Breast epithelium (tissue), 4 donors: Measurements from ENCODE around the gene ZNF19. TPM values are rescaled to one million over a fixed set of nuclear protein-coding genes. Genes with fewer than 3 reads are reported as not detected.

ENCODE experiments used
- DNase-seq, 2 donors: peaks; one replicate each; pipeline ENCODE4 v3.0.0-alpha.2; 2019; ENCODE audit warnings: low spot score in 2 of 2
- H3K27ac ChIP-seq, 2 donors: fragments of 200-600 bp; sonication (generic) in 1 of 2; one replicate each; pipeline ENCODE4 v1.5.1; 2016 to 2019; ENCODE audit warnings: mild to moderate bottlenecking in 1 of 2
- H3K27me3 ChIP-seq, 2 donors: fragments of 200-600 bp; sonication (generic) in 1 of 2; one replicate each; pipeline versions ENCODE4 v1.5.1 to v1.6.0; 2017 to 2019; ENCODE audit warnings: control low read depth in 1 of 2, mild to moderate bottlenecking in 1 of 2
- H3K36me3 ChIP-seq: fragments of 200-600 bp; one replicate; pipeline ENCODE4 v1.5.1; 2019
- H3K4me1 ChIP-seq, 2 donors: fragments of 200-600 bp; sonication (generic); one replicate each; pipeline ENCODE4 v1.5.1; 2016 to 2019; ENCODE audit warnings: control low read depth in 1 of 2
- H3K4me3 ChIP-seq, 3 donors: fragments of 200-600 bp; sonication (generic); 1 replicate in 2 of 3; 2 replicates in 1 of 3; pipeline ENCODE4 v1.5.1; 2016 to 2019; ENCODE audit warnings: mild to moderate bottlenecking in 3 of 3, moderate library complexity in 2 of 3
- H3K9me3 ChIP-seq, 2 donors: fragments of 200-600 bp; sonication (generic) in 1 of 2; one replicate each; pipeline ENCODE4 v1.5.1; 2016 to 2019; ENCODE audit warnings: control low read depth in 1 of 2
- POLR2A ChIP-seq: fragments of 450-650 bp; IDR thresholded peaks from one replicate; pipeline ENCODE4 v1.6.1; 2016; ENCODE audit warnings: antibody characterized with exemption, mild to moderate bottlenecking, moderate library complexity
- POLR2AphosphoS5 ChIP-seq, 3 donors: sonication (generic); formaldehyde crosslinking; IDR thresholded peaks; one replicate each; pipeline ENCODE4 v1.6.1; 2017; ENCODE audit warnings: antibody characterized with exemption in 3 of 3
- intact Hi-C: fragments of 100-400 bp; cut with DNase I; formaldehyde crosslinking; loops from one replicate; pipeline ENCODE4 v1.15.1; 2023; ENCODE audit warnings: low total_unique reads
- total RNA-seq, 3 donors: library from RNA; depleted of rRNA; stranded (reverse); fragments of >200 nt; gene quantifications; one replicate each; pipeline ENCODE4 v1.1.0, GENCODE V29; 2016
- TF ChIP-seq, protein P1 (sequence below), 3 donors: fragments of 450-650 bp; IDR thresholded peaks; one replicate each; pipeline ENCODE4 v1.5.1; 2016 to 2017; ENCODE audit warnings: antibody characterized with exemption in 3 of 3, mild to moderate bottlenecking in 3 of 3, moderate library complexity in 3 of 3

ZNF19 gene
- total RNA-seq, 3 donors from 2014 or later, result 16.7 to 20.2 (median 19.5) TPM

GRCh38 chr16:71491054-71491453 lies 1.9 kb upstream of the ZNF19 start:
- Histone ChIP-seq H3K9me3 (no peaks in the 10 kb centered on the region), H3K27ac (no peak overlapping the region), H3K4me3 (no peak overlapping the region), H3K4me1 (no peaks in the 10 kb centered on the region), H3K36me3 (no peaks in the 10 kb centered on the region), H3K27me3 (no peaks in the 10 kb centered on the region)
- TF ChIP-seq, protein P1, sequence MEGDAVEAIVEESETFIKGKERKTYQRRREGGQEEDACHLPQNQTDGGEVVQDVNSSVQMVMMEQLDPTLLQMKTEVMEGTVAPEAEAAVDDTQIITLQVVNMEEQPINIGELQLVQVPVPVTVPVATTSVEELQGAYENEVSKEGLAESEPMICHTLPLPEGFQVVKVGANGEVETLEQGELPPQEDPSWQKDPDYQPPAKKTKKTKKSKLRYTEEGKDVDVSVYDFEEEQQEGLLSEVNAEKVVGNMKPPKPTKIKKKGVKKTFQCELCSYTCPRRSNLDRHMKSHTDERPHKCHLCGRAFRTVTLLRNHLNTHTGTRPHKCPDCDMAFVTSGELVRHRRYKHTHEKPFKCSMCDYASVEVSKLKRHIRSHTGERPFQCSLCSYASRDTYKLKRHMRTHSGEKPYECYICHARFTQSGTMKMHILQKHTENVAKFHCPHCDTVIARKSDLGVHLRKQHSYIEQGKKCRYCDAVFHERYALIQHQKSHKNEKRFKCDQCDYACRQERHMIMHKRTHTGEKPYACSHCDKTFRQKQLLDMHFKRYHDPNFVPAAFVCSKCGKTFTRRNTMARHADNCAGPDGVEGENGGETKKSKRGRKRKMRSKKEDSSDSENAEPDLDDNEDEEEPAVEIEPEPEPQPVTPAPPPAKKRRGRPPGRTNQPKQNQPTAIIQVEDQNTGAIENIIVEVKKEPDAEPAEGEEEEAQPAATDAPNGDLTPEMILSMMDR (IDR thresholded peaks at IDR 0.05), result no peak
- TF ChIP-seq POLR2A (no peak), POLR2AphosphoS5 (IDR thresholded peaks at IDR 0.05) (no peak)
- no peak for DNase-seq
- intact Hi-C loops, result loop anchor here (10.0 kb wide), 1 partner anchor 1174 kb away; no protein-coding TSS in a partner anchor

DNA sequence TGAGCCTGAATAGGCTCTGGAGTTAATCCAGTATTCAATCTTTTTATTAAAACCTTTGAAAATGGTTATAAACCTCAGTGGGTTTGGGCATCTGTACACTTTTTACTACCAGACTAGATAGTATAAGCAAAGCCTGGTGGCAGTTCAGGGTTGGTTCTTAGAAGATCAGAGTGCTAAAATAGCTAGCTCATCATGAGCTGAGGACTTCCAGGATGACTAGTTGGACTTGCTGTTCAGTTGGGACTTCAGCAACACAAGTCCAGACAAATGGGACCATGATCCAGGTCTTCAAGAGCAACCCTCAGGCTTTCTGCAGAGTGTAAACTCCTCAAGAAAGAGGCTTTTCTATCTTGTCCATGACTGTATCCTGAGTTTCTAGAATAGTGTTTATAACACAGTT lies 1.2 kb upstream of the ZNF19 start:
- DNase-seq, result no peak
- H3K4me1 ChIP-seq, result no peaks in the 10 kb centered on the region
- TF ChIP-seq, protein P1 (IDR thresholded peaks at IDR 0.05), result no peak
- no peaks in the 10 kb centered on the region for H3K36me3 ChIP-seq
- intact Hi-C loops, result loop anchor here (10.0 kb wide), 1 partner anchor 1174 kb away; no protein-coding TSS in a partner anchor
- no peaks in the 10 kb centered on the region for H3K9me3 ChIP-seq
- no peak overlapping the region for H3K4me3 ChIP-seq
- H3K27me3 ChIP-seq, result no peaks in the 10 kb centered on the region
- H3K27ac ChIP-seq, result no peak overlapping the region

DNA sequence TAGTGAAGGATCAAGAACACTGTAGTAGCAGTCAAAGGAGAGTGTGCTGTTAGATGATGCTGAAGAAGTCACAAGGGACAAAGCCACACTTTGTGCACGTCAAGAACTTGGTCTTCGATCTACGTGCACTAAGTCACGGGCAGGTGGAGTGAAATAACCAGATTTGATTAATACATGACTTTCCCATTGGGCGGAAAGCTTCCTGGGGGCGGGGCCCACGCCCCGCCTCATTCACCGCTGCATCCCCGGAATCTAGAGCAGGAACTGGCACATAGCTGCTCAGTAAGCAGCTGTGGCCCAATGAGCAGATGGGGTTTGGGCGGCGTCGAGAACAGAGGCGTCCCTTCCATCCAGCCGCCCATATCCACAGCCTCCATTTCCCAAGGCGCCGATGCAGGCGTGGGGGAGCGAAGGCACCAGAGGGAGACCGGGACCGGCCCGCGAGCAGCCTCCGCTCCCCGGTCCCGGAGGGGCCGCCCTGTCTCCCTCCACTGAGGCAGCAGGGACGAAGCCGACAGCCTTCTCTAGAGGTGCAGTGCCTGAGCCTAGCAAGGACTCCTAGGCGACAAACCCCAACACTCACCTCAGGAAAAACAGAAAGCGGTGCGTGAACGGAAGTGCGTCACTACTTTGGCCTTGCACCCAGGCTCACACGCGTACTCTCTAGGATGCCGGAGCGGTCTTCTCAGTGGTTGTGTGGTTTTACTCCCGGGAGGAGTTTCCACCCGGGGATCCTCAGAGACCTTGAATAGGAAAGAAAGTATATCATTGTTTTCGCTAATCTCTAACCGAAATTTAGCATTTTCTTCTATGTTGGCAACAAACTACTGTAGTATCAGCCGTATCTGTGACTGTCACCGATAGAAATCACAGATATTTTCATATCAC lies 4.9 kb downstream of the ZNF19 start:
- Histone ChIP-seq H3K4me3 (peak overlapping the region; percentile 68 to 91 (median 91)), H3K9me3 (no peaks in the 10 kb centered on the region), H3K27ac (peak overlapping the region; percentile 98), H3K36me3 (no peaks in the 10 kb centered on the region), H3K27me3 (no peaks in the 10 kb centered on the region), H3K4me1 (no peaks in the 10 kb centered on the region)
- peak; percentile 76 to 84 for DNase-seq
- intact Hi-C loops, result no loop called here
- TF ChIP-seq POLR2A (peak; percentile 37), POLR2AphosphoS5 (IDR thresholded peaks at IDR 0.05) (peak; percentile 83 to 86 (median 85))
- TF ChIP-seq, protein P1 (IDR thresholded peaks at IDR 0.05), result no peak

- intact Hi-C loops, result no loop called here
- TF ChIP-seq POLR2AphosphoS5 (IDR thresholded peaks at IDR 0.05), result no peak
- no peak for TF ChIP-seq POLR2A
- TF ChIP-seq, protein P1 (IDR thresholded peaks at IDR 0.05), result no peak
- no peak for DNase-seq
Observed at GRCh38 chr16:71482569-71482968, 6.6 kb downstream of the ZNF19 start.

GRCh38 chr16:71480956-71481355 lies 8.2 kb downstream of the ZNF19 start:
- H3K4me1 ChIP-seq, result no peaks in the 10 kb centered on the region
- TF ChIP-seq, protein P1 (IDR thresholded peaks at IDR 0.05), result no peak
- TF ChIP-seq POLR2AphosphoS5 (IDR thresholded peaks at IDR 0.05), result no peak
- no peak for TF ChIP-seq POLR2A
- no peaks in the 10 kb centered on the region for H3K9me3 ChIP-seq
- no peak overlapping the region for H3K27ac ChIP-seq
- intact Hi-C loops, result no loop called here
- H3K27me3 ChIP-seq, result no peaks in the 10 kb centered on the region
- H3K36me3 ChIP-seq, result no peaks in the 10 kb centered on the region
- DNase-seq, result no peak
- H3K4me3 ChIP-seq, result no peak overlapping the region

More at GRCh38 chr16:71482569-71482968, 6.6 kb downstream of the ZNF19 start:
- H3K27ac ChIP-seq, result no peak overlapping the region
- no peak overlapping the region for H3K4me3 ChIP-seq
- H3K4me1 ChIP-seq, result no peaks in the 10 kb centered on the region
- no peaks in the 10 kb centered on the region for H3K27me3 ChIP-seq
- no peaks in the 10 kb centered on the region for H3K9me3 ChIP-seq
- no peaks in the 10 kb centered on the region for H3K36me3 ChIP-seq
